Measurements from ENCODE around the gene LTBP4.

LTBP4 gene

GRCh38 chr19:40592170-40592569 is 9.0 kb upstream of the LTBP4 start:
- intact Hi-C loops (cut with DNase I): no loop called here
- DNase-seq: peak in 9 of 42 donors; percentile 26 to 71 (median 49)

- peak in 14 of 42 donors; percentile 25 to 71 (median 56) for DNase-seq
- intact Hi-C loops (cut with DNase I): no loop called here
These were observed 6.9 kb upstream of the LTBP4 start for GRCh38 chr19:40594255-40594654.

- peak in 37 of 42 donors; percentile 31 to 89 (median 68) for DNase-seq
- intact Hi-C loops (cut with DNase I): no loop called here
These were observed 6.5 kb upstream of the LTBP4 start for GRCh38 chr19:40594657-40595091.

- DNase-seq: peak in 2 of 42 donors; percentile 39 to 43
- intact Hi-C loops (cut with DNase I): no loop called here
These were observed 4.4 kb upstream of the LTBP4 start for GRCh38 chr19:40596608-40597328.

- intact Hi-C loops (cut with DNase I): no loop called here
- no peak for DNase-seq
These were observed 3.8 kb upstream of the LTBP4 start for GRCh38 chr19:40597329-40597838.

- DNase-seq: peak; percentile 81 to 97 (median 91)
These were observed 2.9 kb upstream of the LTBP4 start for GRCh38 chr19:40598121-40598917.

GRCh38 chr19:40598918-40599307 is 2.3 kb upstream of the LTBP4 start:
- intact Hi-C loops (cut with DNase I): loop anchor here (1.0 kb wide), 1 partner anchor 70 kb away; no protein-coding TSS in a partner anchor
- DNase-seq: no peak

More at GRCh38 chr19:40598121-40598917, 2.9 kb upstream of the LTBP4 start:
- intact Hi-C loops (cut with DNase I): loop anchor here (1.0 kb wide), 1 partner anchor 69 kb away; no protein-coding TSS in a partner anchor

GRCh38 chr19:40599331-40599901 is 1.8 kb upstream of the LTBP4 start:
- intact Hi-C loops (cut with DNase I): no loop called here
- DNase-seq: no peak

- DNase-seq: peak in 36 of 42 donors; percentile 37 to 85 (median 67)
- intact Hi-C loops (cut with DNase I): no loop called here
These were observed 1.1 kb upstream of the LTBP4 start for GRCh38 chr19:40599902-40600569.

GRCh38 chr19:40600570-40601133 is 517 bp upstream of the LTBP4 start:
- intact Hi-C loops (cut with DNase I): no loop called here
- no peak for DNase-seq

- intact Hi-C loops (cut with DNase I): no loop called here
These were observed 1.9 kb downstream of the LTBP4 start for GRCh38 chr19:40603071-40603388.

GRCh38 chr19:40603389-40604170 is 2.4 kb downstream of the LTBP4 start:
- DNase-seq: peak; percentile 75 to 96 (median 90)
- intact Hi-C loops (cut with DNase I): no loop called here

More at GRCh38 chr19:40603071-40603388, 1.9 kb downstream of the LTBP4 start:
- DNase-seq: no peak

GRCh38 chr19:40604171-40604646 is 3.0 kb downstream of the LTBP4 start:
- DNase-seq: no peak
- intact Hi-C loops (cut with DNase I): no loop called here

GRCh38 chr19:40604647-40605215 is 3.6 kb downstream of the LTBP4 start:
- no peak for DNase-seq
- intact Hi-C loops (cut with DNase I): no loop called here

- peak in 40 of 42 donors; percentile 39 to 86 (median 66) for DNase-seq
- intact Hi-C loops (cut with DNase I): no loop called here
These were observed 4.2 kb downstream of the LTBP4 start for GRCh38 chr19:40605216-40605971.

GRCh38 chr19:40607311-40608239 is 6.4 kb downstream of the LTBP4 start:
- no peak for DNase-seq
- intact Hi-C loops (cut with DNase I): no loop called here
